ENCODE results near the gene ANK3.

Gene ANK3

GRCh38 chr10:60073781-60074656 lies 315.7 kb downstream of the ANK3 start:
- DNase-seq (ENCODE audit: low read depth in 2 of 2): no peak
- no peak for TF ChIP-seq CTCF (IDR thresholded peaks at IDR 0.05; ENCODE audit: low read depth, low read length)
- no peak overlapping the region for H3K4me3 ChIP-seq (replicated peaks in 1 of 2; ENCODE audit: low read depth in 2 of 2, low read length in 2 of 2)

DNA sequence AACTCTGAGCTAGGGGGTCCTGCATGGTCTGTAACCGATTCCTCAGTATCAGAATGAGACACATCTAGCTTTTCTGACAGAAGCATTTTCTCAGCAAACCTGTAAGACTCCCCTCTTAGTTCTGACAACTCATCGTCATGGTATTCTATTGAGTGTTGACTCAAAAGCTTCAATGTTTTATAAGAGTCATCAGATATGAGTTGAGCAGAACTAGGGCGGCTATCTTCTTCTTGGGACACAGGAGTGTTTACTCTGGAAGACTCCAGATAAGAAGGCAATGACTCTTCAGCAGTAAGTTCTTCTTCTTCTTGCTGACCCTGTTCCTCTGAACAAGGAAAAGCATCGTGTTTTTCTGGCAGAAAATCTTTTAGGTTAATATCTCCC lies 316.3 kb downstream of the ANK3 start:
- peak in 1 of 2 donors; percentile 18 for DNase-seq (ENCODE audit: low read depth in 2 of 2)
- no peak overlapping the region for H3K4me3 ChIP-seq (replicated peaks in 1 of 2; ENCODE audit: low read depth in 2 of 2, low read length in 2 of 2)
- TF ChIP-seq CTCF (IDR thresholded peaks at IDR 0.05; ENCODE audit: low read depth, low read length): no peak

GRCh38 chr10:60069311-60069710 lies 320.4 kb downstream of the ANK3 start:
- TF ChIP-seq CTCF (IDR thresholded peaks at IDR 0.05; ENCODE audit: low read depth, low read length): no peak
- no peak overlapping the region for H3K4me3 ChIP-seq (replicated peaks in 1 of 2; ENCODE audit: low read depth in 2 of 2, low read length in 2 of 2)
- DNase-seq (ENCODE audit: low read depth in 2 of 2): peak in 1 of 2 donors; percentile 12

DNA sequence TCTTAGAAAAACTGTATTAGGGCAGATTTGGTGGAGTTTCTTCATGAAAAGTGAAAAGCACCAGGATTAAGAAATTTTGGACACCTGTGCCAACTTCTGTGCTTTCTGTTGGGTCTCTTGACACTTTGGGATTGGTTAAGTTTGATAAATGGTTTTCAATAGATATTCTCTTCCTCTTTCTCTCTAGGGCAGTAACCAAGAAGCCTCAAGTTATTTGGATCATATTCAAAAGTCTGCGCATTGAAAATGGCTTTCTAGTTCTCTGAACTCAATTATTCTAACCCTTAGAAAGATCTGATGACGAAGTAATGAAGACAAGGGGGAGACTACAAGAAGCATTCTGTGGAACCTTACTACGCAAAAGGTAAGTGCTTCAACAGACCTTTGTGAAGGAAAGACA lies 339.3 kb downstream of the ANK3 start:
- no peak for TF ChIP-seq CTCF (IDR thresholded peaks at IDR 0.05; ENCODE audit: low read depth, low read length)
- no peak for DNase-seq (ENCODE audit: low read depth in 2 of 2)

GRCh38 chr10:60048091-60048501 lies 341.6 kb downstream of the ANK3 start:
- H3K4me3 ChIP-seq (replicated peaks in 1 of 2; ENCODE audit: low read depth in 2 of 2, low read length in 2 of 2): no peak overlapping the region
- peak; percentile 43 to 61 for DNase-seq (ENCODE audit: low read depth in 2 of 2)
- peak; percentile 26 for TF ChIP-seq CTCF (IDR thresholded peaks at IDR 0.05; ENCODE audit: low read depth, low read length)

More for the DNA sequence above, 339.3 kb downstream of the ANK3 start:
- H3K4me3 ChIP-seq (replicated peaks in 1 of 2; ENCODE audit: low read depth in 2 of 2, low read length in 2 of 2): no peak overlapping the region

DNA sequence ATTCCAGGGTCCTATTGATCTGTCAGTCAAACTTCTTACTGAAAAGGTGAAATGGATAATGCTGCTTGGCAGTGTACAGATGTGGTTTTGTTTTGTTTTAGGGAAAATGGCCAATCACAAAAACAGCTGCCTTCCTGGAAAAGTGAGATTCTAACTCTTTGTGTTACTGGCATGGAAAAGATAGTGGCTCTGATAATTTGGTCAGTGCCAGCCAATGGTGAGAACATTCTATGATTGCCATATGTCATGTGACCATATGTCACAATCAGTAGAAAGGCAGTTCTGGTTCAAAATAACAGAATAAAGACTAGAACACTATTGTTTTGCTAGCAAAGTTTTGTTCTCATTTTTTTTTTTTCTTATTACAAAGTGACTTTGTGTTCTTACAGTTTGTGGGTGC lies 344.1 kb downstream of the ANK3 start:
- H3K4me3 ChIP-seq (replicated peaks in 1 of 2; ENCODE audit: low read depth in 2 of 2, low read length in 2 of 2): no peak overlapping the region
- DNase-seq (ENCODE audit: low read depth in 2 of 2): no peak
- no peak for TF ChIP-seq CTCF (IDR thresholded peaks at IDR 0.05; ENCODE audit: low read depth, low read length)
